Activated CD4-positive, alpha-beta T cell treated with anti-CD3 and anti-CD28 coated beads for 36 hours (primary cell): Measurements from ENCODE around the gene CGB5. TPM values are rescaled to one million over a fixed set of nuclear protein-coding genes. Genes with fewer than 3 reads are reported as not detected.
A peak's percentile ranks its signal among the peaks of the same experiment; 100 is the strongest.

Experiments used
- ATAC-seq: fragments of 200-7000 bp; cut with Tn5 transposase; one replicate; pipeline ENCODE4 v1.10.0; 2021; ENCODE audit warnings: mild to moderate bottlenecking, moderate library complexity
- CTCF ChIA-PET: fragments of 350-600 bp; sonication (Branson Sonifier 250); formaldehyde crosslinking; loops from one replicate; lab custom pipeline; 2021; ENCODE audit warnings: antibody characterized with exemption; lab: Charles Lee
- POLR2A ChIA-PET: fragments of 350-600 bp; sonication (Branson Sonifier 250); formaldehyde crosslinking; loops from one replicate; lab custom pipeline; 2021; ENCODE audit warnings: antibody characterized with exemption, inconsistent platforms; lab: Charles Lee
- DNase-seq: peaks from one replicate; pipeline ENCODE4 v3.0.0-alpha.2; 2020
- H3K27ac Mint-ChIP-seq: one replicate; pipeline ENCODE4 v1.8.0; 2021; ENCODE audit warnings: mixed read lengths
- H3K27me3 Mint-ChIP-seq: one replicate; pipeline ENCODE4 v1.8.0; 2021; ENCODE audit warnings: mixed read lengths
- H3K36me3 Mint-ChIP-seq: one replicate; pipeline ENCODE4 v1.8.0; 2021; ENCODE audit warnings: low read depth, mixed read lengths
- H3K4me1 Mint-ChIP-seq: one replicate; pipeline ENCODE4 v1.8.0; 2021; ENCODE audit warnings: mixed read lengths
- H3K4me3 Mint-ChIP-seq: one replicate; pipeline ENCODE4 v1.8.0; 2021; ENCODE audit warnings: mild to moderate bottlenecking, moderate library complexity, mixed read lengths
- H3K9me3 Mint-ChIP-seq: one replicate; pipeline ENCODE4 v1.8.0; 2021; ENCODE audit warnings: low read depth, mixed read lengths
- intact Hi-C, 2 experiments: fragments of 100-400 bp; cut with DNase I in 1 of 2; cut with micrococcal nuclease in 1 of 2; formaldehyde crosslinking; loops; one replicate each; pipeline versions ENCODE4 v1.14.2 to v1.15.1; 2022 to 2024; cut with DNase I, micrococcal nuclease
- total RNA-seq, 2 experiments: library from RNA; stranded (reverse); gene quantifications; one replicate each; pipeline ENCODE4 v1.2.3, GENCODE V29; 2021

Gene CGB5
- total RNA-seq, 2 experiments from 2014 or later, result not detected

GRCh38 chr19:49058562-49058961 lies 14.9 kb downstream of the CGB5 start:
- intact Hi-C loops, result loop anchor here in 1 of 2 experiments (5.0 kb wide), 1 partner anchor 94 kb away; no protein-coding TSS in a partner anchor
- POLR2A ChIA-PET, result no interaction called here

GRCh38 chr19:49059053-49059452 lies 15.4 kb downstream of the CGB5 start:
- Mint-ChIP-seq H3K27ac (no peak overlapping the region), H3K36me3 (no peaks in the 10 kb centered on the region), H3K9me3 (no peaks in the 10 kb centered on the region), H3K4me1 (peaks cover 20% of the 10 kb centered on the region), H3K27me3 (peaks cover 40% of the 10 kb centered on the region), H3K4me3 (no peak overlapping the region)
- no peak for DNase-seq
- CTCF ChIA-PET, result interaction anchor here (1.3 to 2.0 kb wide), 2 partner anchors 8 to 66 kb away, joined by 4 to 5 read pairs; partner anchors contain the start of genes GYS1 and RUVBL2
- intact Hi-C loops, result loop anchor here in 1 of 2 experiments (5.0 kb wide), 1 partner anchor 93 kb away; no protein-coding TSS in a partner anchor
- no peak for ATAC-seq
- POLR2A ChIA-PET, result no interaction called here

More at GRCh38 chr19:49058562-49058961, 14.9 kb downstream of the CGB5 start:
- no peaks in the 10 kb centered on the region for H3K9me3 Mint-ChIP-seq
- peaks cover 39% of the 10 kb centered on the region for H3K27me3 Mint-ChIP-seq
- no peaks in the 10 kb centered on the region for H3K36me3 Mint-ChIP-seq
- peaks cover 20% of the 10 kb centered on the region for H3K4me1 Mint-ChIP-seq
- no peak overlapping the region for H3K27ac Mint-ChIP-seq
- no peak overlapping the region for H3K4me3 Mint-ChIP-seq
- CTCF ChIA-PET, result interaction anchor here (1.3 to 2.0 kb wide), 3 partner anchors 7 to 88 kb away, joined by 3 to 5 read pairs (median 4); partner anchors contain the start of genes GYS1 and RUVBL2
- DNase-seq (peak; percentile 66), ATAC-seq (peak; percentile 37)

- CTCF ChIA-PET, result interaction anchor here (1.3 to 1.7 kb wide), 3 partner anchors 9 to 138 kb away, joined by 4 to 8 read pairs (median 5); no protein-coding TSS in a partner anchor
- no peak for DNase-seq
- H3K27ac Mint-ChIP-seq, result no peak overlapping the region
- POLR2A ChIA-PET, result interaction anchor here (0.6 kb wide), 1 partner anchor 134 kb away, joined by 4 read pairs; no protein-coding TSS in a partner anchor
- no peak for ATAC-seq
- no peak overlapping the region for H3K4me3 Mint-ChIP-seq
- H3K36me3 Mint-ChIP-seq, result no peaks in the 10 kb centered on the region
- H3K27me3 Mint-ChIP-seq, result peaks cover 52% of the 10 kb centered on the region
- intact Hi-C loops, result no loop called here
- H3K4me1 Mint-ChIP-seq, result peaks cover 20% of the 10 kb centered on the region
- H3K9me3 Mint-ChIP-seq, result no peaks in the 10 kb centered on the region
Observed at GRCh38 chr19:49061000-49061399, 17.4 kb downstream of the CGB5 start.

- peaks cover 17% of the 10 kb centered on the region for H3K4me1 Mint-ChIP-seq
- no peak overlapping the region for H3K27ac Mint-ChIP-seq
- DNase-seq (no peak), ATAC-seq (no peak)
- ChIA-PET CTCF (interaction anchor here (1.4 to 1.7 kb wide), 2 partner anchors 9 to 137 kb away, joined by 5 to 8 read pairs; no protein-coding TSS in a partner anchor), POLR2A (no interaction called here)
- H3K36me3 Mint-ChIP-seq, result no peaks in the 10 kb centered on the region
- H3K27me3 Mint-ChIP-seq, result peaks cover 56% of the 10 kb centered on the region
- intact Hi-C loops, result no loop called here
- H3K4me3 Mint-ChIP-seq, result no peak overlapping the region
- H3K9me3 Mint-ChIP-seq, result no peaks in the 10 kb centered on the region
Observed at GRCh38 chr19:49061445-49061844, 17.8 kb downstream of the CGB5 start.

GRCh38 chr19:49064029-49064629 lies 20.5 kb downstream of the CGB5 start:
- no peak overlapping the region for H3K4me3 Mint-ChIP-seq
- no peaks in the 10 kb centered on the region for H3K36me3 Mint-ChIP-seq
- ChIA-PET POLR2A (no interaction called here), CTCF (interaction anchor here (1.6 kb wide), 1 partner anchor 8 kb away, joined by 3 read pairs; no protein-coding TSS in a partner anchor)
- H3K4me1 Mint-ChIP-seq, result no peaks in the 10 kb centered on the region
- peaks cover 50% of the 10 kb centered on the region for H3K27me3 Mint-ChIP-seq
- intact Hi-C loops, result no loop called here
- ATAC-seq (no peak), DNase-seq (no peak)
- no peaks in the 10 kb centered on the region for H3K9me3 Mint-ChIP-seq
- no peak overlapping the region for H3K27ac Mint-ChIP-seq

- no peak within 1 kb of the TSS for H3K4me3 Mint-ChIP-seq
- H3K4me1 Mint-ChIP-seq, result no peaks in the 10 kb centered on the region
- DNase-seq (peak; percentile 32), ATAC-seq (peak; percentile 36)
- ChIA-PET CTCF (interaction anchor here (1.6 kb wide), 1 partner anchor 9 kb away, joined by 3 read pairs; no protein-coding TSS in a partner anchor), POLR2A (interaction anchor here (0.6 kb wide), 1 partner anchor 257 kb away, joined by 5 read pairs; no protein-coding TSS in a partner anchor)
- intact Hi-C loops, result no loop called here
- no peaks in the 10 kb centered on the region for H3K9me3 Mint-ChIP-seq
- H3K36me3 Mint-ChIP-seq, result no peaks in the 10 kb centered on the region
- H3K27me3 Mint-ChIP-seq, result peaks cover 51% of the 10 kb centered on the region
- H3K27ac Mint-ChIP-seq, result no peak within 1 kb of the TSS
Observed at GRCh38 chr19:49064768-49065611, 21.3 kb downstream of the CGB5 start, which contains the start of gene NTF4. NTF4 (minus strand) TSS chr19:49064818; CDS start chr19:49061997, 2,821 bp downstream.

GRCh38 chr19:49065905-49066512 lies 22.4 kb downstream of the CGB5 start:
- CTCF ChIA-PET, result interaction anchor here (1.0 to 1.6 kb wide), 2 partner anchors 10 to 32 kb away, joined by 3 read pairs; no protein-coding TSS in a partner anchor
- ATAC-seq, result no peak

GRCh38 chr19:49067554-49067953 lies 23.9 kb downstream of the CGB5 start:
- Mint-ChIP-seq H3K36me3 (no peaks in the 10 kb centered on the region), H3K4me3 (no peak overlapping the region), H3K9me3 (no peaks in the 10 kb centered on the region), H3K27ac (no peak overlapping the region), H3K27me3 (peaks cover 59% of the 10 kb centered on the region), H3K4me1 (no peaks in the 10 kb centered on the region)
- no peak for ATAC-seq
- ChIA-PET POLR2A (no interaction called here), CTCF (no interaction called here)
- intact Hi-C loops, result no loop called here
- DNase-seq, result no peak

More at GRCh38 chr19:49065905-49066512, 22.4 kb downstream of the CGB5 start:
- DNase-seq, result no peak
- Mint-ChIP-seq H3K9me3 (no peaks in the 10 kb centered on the region), H3K36me3 (no peaks in the 10 kb centered on the region), H3K27me3 (peaks cover 53% of the 10 kb centered on the region), H3K4me3 (no peak overlapping the region), H3K4me1 (no peaks in the 10 kb centered on the region), H3K27ac (no peak overlapping the region)
- POLR2A ChIA-PET, result no interaction called here
- intact Hi-C loops, result no loop called here

- Mint-ChIP-seq H3K27me3 (peaks cover 68% of the 10 kb centered on the region), H3K36me3 (no peaks in the 10 kb centered on the region), H3K9me3 (no peaks in the 10 kb centered on the region), H3K4me3 (no peak overlapping the region), H3K4me1 (peaks cover 7% of the 10 kb centered on the region), H3K27ac (no peak overlapping the region)
- ChIA-PET CTCF (interaction anchor here (0.7 to 1.7 kb wide), 2 partner anchors 8 to 37 kb away, joined by 3 to 8 read pairs; no protein-coding TSS in a partner anchor), POLR2A (no interaction called here)
- ATAC-seq (no peak), DNase-seq (no peak)
- intact Hi-C loops, result no loop called here
Observed at GRCh38 chr19:49069026-49069425, 25.4 kb downstream of the CGB5 start.

- H3K4me1 Mint-ChIP-seq, result peaks cover 7% of the 10 kb centered on the region
- no peaks in the 10 kb centered on the region for H3K9me3 Mint-ChIP-seq
- H3K27me3 Mint-ChIP-seq, result peaks cover 67% of the 10 kb centered on the region
- no peak for DNase-seq
- ChIA-PET CTCF (interaction anchor here (0.9 to 1.7 kb wide), 3 partner anchors 10 to 73 kb away, joined by 3 to 8 read pairs (median 5); no protein-coding TSS in a partner anchor), POLR2A (no interaction called here)
- intact Hi-C loops, result no loop called here
- no peak for ATAC-seq
- no peaks in the 10 kb centered on the region for H3K36me3 Mint-ChIP-seq
- H3K4me3 Mint-ChIP-seq, result no peak overlapping the region
- no peak overlapping the region for H3K27ac Mint-ChIP-seq
Observed at GRCh38 chr19:49070416-49070815, 26.8 kb downstream of the CGB5 start.
